Measurements from ENCODE around the gene BCAT1. TPM values are rescaled to one million over a fixed set of nuclear protein-coding genes. Genes with fewer than 3 reads are reported as not detected.
"Not testable (repeated sequence)": the region's sequence is repeated elsewhere in the genome, so short reads cannot be mapped to it uniquely, and the experiment has no call there.

BCAT1 gene
- total and polyA plus RNA-seq, 11 donors = 0.57 to 28.9 (median 3.5) TPM

DNA sequence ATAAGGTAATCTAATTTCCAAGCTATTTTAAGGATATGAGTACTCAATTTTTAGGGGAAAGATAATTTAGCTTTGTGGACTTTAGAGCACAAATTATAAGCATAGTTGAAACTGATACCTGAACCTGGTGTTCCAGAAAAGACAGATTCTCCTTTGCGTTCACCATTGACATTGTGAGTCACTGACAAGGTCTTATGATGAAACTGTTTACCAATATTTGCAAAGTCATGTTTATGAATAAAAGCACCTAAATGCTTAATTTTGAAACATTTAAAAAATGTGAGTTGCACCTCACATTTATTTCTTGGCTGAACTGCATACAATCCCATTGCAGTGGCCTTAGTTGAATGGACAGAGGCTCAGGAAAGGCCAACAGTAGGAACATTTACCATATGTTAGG, 3.9 kb downstream of the BCAT1 start:
- 93 to 100% (median 95%) methylated on average over 1 of the region's 1 CpG for WGBS, 4 donors
- DNase-seq = no peak

DNA sequence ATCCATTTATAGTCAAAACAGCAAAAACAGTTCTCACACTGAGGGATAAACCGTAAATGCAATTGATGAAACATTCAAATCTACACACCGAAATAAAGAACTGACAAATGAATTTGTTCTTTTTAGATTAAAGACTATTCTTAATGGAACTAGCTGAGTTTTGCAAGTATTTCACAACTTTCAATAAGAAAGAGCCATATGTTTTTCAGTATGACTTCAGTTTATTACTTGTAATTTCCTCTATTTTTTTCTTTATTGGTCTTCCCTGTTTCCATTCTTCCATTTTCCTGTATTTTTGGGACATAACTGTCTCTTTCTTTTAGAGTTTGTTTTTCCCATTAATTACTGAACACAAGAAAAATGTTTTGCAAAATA, 4.3 kb downstream of the BCAT1 start:
- 87 to 96% (median 92%) methylated on average over 2 of the region's 2 CpGs for WGBS, 4 donors

More for the DNA sequence above, 3.9 kb downstream of the BCAT1 start:
- H3K27ac ChIP-seq = no peak overlapping the region
- TF ChIP-seq, protein P1, sequence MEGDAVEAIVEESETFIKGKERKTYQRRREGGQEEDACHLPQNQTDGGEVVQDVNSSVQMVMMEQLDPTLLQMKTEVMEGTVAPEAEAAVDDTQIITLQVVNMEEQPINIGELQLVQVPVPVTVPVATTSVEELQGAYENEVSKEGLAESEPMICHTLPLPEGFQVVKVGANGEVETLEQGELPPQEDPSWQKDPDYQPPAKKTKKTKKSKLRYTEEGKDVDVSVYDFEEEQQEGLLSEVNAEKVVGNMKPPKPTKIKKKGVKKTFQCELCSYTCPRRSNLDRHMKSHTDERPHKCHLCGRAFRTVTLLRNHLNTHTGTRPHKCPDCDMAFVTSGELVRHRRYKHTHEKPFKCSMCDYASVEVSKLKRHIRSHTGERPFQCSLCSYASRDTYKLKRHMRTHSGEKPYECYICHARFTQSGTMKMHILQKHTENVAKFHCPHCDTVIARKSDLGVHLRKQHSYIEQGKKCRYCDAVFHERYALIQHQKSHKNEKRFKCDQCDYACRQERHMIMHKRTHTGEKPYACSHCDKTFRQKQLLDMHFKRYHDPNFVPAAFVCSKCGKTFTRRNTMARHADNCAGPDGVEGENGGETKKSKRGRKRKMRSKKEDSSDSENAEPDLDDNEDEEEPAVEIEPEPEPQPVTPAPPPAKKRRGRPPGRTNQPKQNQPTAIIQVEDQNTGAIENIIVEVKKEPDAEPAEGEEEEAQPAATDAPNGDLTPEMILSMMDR (IDR thresholded peaks at IDR 0.05) = no peak
- TF ChIP-seq POLR2A (IDR thresholded peaks at IDR 0.05) = no peak
- H3K9me3 ChIP-seq = no peaks in the 10 kb centered on the region
- H3K27me3 ChIP-seq = peaks cover 0 to 25% (median 10%) of the 10 kb centered on the region in 9 donors
- intact Hi-C loops (cut with DNase I) = no loop called here
- no peaks in the 10 kb centered on the region for H3K36me3 ChIP-seq
- peaks cover 0 to 24% (median 2%) of the 10 kb centered on the region in 12 donors for H3K4me1 ChIP-seq
- no peak overlapping the region for H3K4me3 ChIP-seq
- no peak for ATAC-seq

GRCh38 chr12:24943947-24944600, 4.8 kb downstream of the BCAT1 start:
- DNase-seq = no peak
- TF ChIP-seq, protein P1 (IDR thresholded peaks at IDR 0.05) = no peak
- TF ChIP-seq POLR2A (IDR thresholded peaks at IDR 0.05) = no peak
- Histone ChIP-seq H3K4me3 (no peak overlapping the region), H3K9me3 (no peaks in the 10 kb centered on the region), H3K27me3 (peaks cover 0 to 16% (median 6%) of the 10 kb centered on the region in 9 donors), H3K27ac (no peak overlapping the region), H3K4me1 (peaks cover 0 to 19% (median under 1%) of the 10 kb centered on the region in 12 donors), H3K36me3 (no peaks in the 10 kb centered on the region)
- ATAC-seq = no peak
- intact Hi-C loops (cut with DNase I) = no loop called here
- WGBS, 4 donors = 74 to 85% (median 79%) methylated on average over 6 of the region's 6 CpGs

More for the DNA sequence above, 4.3 kb downstream of the BCAT1 start:
- TF ChIP-seq, protein P1 (IDR thresholded peaks at IDR 0.05) = no peak
- TF ChIP-seq POLR2A (IDR thresholded peaks at IDR 0.05) = no peak
- Histone ChIP-seq H3K9me3 (no peaks in the 10 kb centered on the region), H3K4me3 (no peak overlapping the region), H3K27ac (no peak overlapping the region), H3K36me3 (no peaks in the 10 kb centered on the region), H3K4me1 (peaks cover 0 to 24% (median 2%) of the 10 kb centered on the region in 12 donors), H3K27me3 (peaks cover 0 to 22% (median 6%) of the 10 kb centered on the region in 9 donors)
- ATAC-seq (no peak), DNase-seq (no peak)
- intact Hi-C loops (cut with DNase I) = no loop called here

DNA sequence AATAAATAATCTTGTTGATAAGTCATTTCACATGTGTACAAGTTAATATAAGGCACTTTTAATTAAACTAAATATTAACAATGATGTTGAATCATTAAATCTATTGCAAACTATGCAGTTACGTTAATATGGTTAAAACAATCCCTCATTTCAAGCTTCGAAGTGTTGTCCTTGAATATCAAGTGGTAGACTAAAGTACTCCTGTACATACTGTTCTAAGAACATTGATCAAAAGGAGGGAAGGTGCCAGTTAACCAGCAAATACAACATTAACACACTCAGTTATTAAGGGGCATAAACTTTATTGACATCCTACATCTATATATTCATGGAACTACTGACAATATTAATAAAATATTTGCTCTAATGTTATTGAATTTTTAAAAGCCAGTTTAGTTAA, 8.7 kb downstream of the BCAT1 start:
- intact Hi-C loops (cut with DNase I) = no loop called here

DNA sequence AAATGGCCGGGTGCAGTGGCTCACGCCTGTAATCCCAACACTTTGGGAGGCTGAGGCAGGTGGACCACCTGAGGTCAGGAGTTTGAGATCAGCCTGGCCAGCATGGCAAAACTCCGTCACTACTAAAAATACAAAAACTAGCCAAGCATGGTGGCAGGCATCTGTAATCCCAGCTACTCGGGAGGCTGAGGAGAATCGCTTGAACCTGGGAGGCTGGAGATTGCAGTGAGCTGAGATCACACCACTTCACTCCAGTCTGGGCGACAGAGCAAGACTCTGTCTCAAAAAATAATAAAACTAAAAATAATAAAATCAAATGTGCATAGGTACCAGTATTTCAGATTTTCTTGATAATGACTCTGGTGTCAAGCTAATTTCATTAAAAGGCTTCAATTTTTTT, 9.3 kb downstream of the BCAT1 start:
- H3K36me3 ChIP-seq; H3K4me1 ChIP-seq; H3K4me3 ChIP-seq; intact Hi-C loops (cut with DNase I); H3K27me3 ChIP-seq; ATAC-seq; H3K9me3 ChIP-seq; DNase-seq; H3K27ac ChIP-seq: not testable (repeated sequence)
- WGBS, 4 donors = 90 to 96% (median 95%) methylated on average over 6 of the region's 6 CpGs

More for the DNA sequence above, 8.7 kb downstream of the BCAT1 start:
- peaks cover 0 to 2% (median 0%) of the 10 kb centered on the region in 9 donors for H3K27me3 ChIP-seq
- 92 to 95% (median 92%) methylated on average over 2 of the region's 2 CpGs for WGBS, 4 donors
- H3K27ac ChIP-seq = no peak overlapping the region
- DNase-seq (no peak), ATAC-seq (no peak)
- TF ChIP-seq POLR2A (IDR thresholded peaks at IDR 0.05) = no peak
- TF ChIP-seq, protein P1 (IDR thresholded peaks at IDR 0.05) = no peak
- H3K36me3 ChIP-seq = no peaks in the 10 kb centered on the region
- H3K4me3 ChIP-seq = no peak overlapping the region
- H3K9me3 ChIP-seq = no peaks in the 10 kb centered on the region
- H3K4me1 ChIP-seq = no peaks in the 10 kb centered on the region
